ENCODE results near the gene KCNJ6. TPM values are rescaled to one million over a fixed set of nuclear protein-coding genes. Genes with fewer than 3 reads are reported as not detected.
"Not testable (repeated sequence)": the region's sequence is repeated elsewhere in the genome, so short reads cannot be mapped to it uniquely, and the experiment has no call there.

Gene KCNJ6
- total RNA-seq, 1 donor from 2014 or later, result not detected

- no peak for DNase-seq (ENCODE audit: low read depth in 2 of 2)
Observed at GRCh38 chr21:37684115-37684493, 232.2 kb downstream of the KCNJ6 start.

GRCh38 chr21:37683396-37684114 lies 232.7 kb downstream of the KCNJ6 start:
- DNase-seq (ENCODE audit: low read depth in 2 of 2), result no peak

GRCh38 chr21:37682966-37683365 lies 233.3 kb downstream of the KCNJ6 start:
- DNase-seq (ENCODE audit: low read depth in 2 of 2), result no peak

DNA sequence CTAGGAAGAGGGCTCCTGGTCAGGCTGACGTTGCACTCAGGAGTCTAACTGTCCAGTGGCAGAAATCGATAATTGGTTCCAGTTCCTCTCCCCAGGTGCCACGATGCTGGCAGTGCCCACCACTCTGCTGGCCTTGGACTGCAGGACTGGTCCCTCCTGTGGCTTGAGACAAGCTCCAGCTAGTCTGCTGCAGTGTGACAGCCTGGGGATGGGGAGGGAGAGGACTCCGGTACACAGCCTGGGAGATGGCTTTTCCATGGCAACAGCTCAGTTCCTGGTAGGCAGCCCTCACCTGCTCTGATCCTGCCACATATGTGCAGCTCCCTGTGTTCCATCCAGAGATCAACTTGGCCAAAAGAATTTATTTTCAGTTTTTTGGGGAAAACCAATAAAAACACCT lies 239.3 kb downstream of the KCNJ6 start:
- no peak for DNase-seq (ENCODE audit: low read depth in 2 of 2)

DNA sequence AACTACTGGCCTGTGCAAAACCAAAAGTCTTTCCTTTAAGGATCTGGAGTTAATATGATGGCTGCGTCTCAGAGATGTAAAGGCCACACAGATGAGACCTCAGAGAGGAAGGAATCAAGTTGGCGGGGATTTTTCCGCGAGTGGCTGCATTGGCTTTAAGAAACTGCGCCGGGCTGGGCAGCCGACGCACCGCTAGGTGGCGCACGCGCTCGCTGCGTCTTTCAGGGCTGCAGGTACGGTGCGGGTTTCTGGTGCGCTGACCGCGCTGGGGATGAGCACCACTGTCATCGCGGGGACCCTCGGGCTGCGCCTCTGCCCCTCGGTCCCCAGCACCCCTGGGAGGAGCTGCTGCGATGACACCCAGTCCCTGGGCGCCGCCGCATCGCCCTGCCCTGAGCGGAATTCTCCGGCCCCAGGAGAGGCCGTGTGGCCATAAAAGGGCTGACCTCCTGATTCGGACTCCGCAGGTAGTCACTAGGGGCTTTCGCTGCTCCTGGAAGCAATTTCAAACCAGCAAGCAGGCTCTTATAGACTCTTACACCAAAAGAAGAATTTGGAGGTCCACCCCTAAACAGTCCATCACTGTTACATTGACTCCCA lies 241.0 kb downstream of the KCNJ6 start:
- peak; percentile 57 to 74 for DNase-seq (ENCODE audit: low read depth in 2 of 2)

- DNase-seq (ENCODE audit: low read depth in 2 of 2), result no peak
Observed at GRCh38 chr21:37673801-37674575, 242.3 kb downstream of the KCNJ6 start.

DNA sequence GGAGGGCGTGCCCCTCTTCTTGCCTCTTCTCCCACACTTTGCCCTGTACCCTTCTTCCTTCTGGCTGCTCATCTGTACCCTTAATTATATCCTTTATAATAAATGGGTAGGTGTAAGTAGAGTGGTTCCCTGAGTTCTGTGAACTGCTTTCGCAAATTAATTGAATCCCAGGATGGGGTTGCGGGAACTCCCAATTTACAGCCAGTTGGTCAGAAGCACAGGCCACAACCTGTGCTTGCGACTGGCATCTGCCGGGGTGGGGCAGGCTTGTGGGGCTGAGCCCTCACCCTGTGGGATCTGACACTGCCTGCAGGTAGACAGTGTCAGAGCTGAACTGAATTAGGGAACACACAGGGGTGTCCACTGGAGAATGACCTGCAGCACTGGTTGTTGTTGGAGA lies 244.9 kb downstream of the KCNJ6 start:
- DNase-seq (ENCODE audit: low read depth in 2 of 2), result no peak

GRCh38 chr21:37670883-37671282 lies 245.4 kb downstream of the KCNJ6 start:
- DNase-seq (ENCODE audit: low read depth in 2 of 2), result peak in 1 of 2 donors; percentile 77

DNA sequence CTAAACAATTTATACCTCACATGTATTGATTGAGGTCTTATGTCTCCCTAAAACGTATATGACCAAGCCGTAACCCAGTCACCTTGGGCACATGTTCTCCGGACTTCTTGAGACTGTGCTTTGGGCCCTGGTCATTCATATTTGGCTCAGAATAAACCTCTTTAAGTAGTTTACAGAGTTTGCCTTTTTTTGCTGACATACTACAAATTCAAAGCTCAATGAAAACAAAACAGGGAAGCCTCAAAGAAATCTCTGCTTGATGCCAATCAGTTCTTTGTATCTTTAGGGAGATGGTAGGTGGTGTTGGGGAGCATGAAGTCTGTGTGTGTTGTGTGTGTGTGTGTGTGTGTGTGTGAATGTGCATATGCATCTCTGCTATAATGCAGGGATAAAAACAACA lies 247.0 kb downstream of the KCNJ6 start:
- DNase-seq (ENCODE audit: low read depth in 2 of 2), result no peak

DNA sequence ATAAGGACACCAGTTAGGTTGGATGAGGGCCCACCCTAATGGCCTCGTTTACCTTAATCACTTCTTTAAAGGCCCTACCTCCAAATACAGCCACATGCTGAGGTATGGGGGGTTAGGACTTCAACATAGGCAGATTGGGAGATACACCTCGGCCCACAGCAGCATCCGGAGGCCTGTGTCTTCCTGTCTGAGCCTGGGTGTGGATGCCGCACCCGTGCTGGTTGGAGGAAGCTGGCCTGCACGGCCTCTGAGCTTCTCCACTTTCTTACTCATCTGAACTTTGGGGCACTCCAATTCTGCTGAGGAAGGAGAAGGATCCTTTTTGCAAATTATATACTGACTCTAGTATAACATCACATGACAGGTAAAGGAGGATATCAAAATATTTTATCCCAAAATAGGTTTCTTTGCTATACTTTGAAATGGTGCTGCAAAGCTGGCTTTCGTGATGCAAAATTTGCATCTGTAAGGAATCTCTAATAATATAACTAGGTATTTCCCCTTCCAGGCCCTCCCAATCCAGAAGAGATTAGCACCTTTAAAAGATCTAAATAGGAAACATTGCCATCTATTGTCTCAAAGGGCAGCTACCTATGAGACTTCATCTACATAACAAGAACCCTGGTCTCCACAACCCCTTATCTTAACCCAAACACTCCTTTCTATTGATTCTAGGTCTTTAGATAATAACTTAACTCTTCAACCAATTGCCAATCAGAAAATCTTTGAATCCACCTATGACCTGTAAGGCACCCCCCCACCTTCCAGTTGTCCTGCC lies 247.6 kb downstream of the KCNJ6 start:
- DNase-seq (ENCODE audit: low read depth in 2 of 2), result no peak

DNA sequence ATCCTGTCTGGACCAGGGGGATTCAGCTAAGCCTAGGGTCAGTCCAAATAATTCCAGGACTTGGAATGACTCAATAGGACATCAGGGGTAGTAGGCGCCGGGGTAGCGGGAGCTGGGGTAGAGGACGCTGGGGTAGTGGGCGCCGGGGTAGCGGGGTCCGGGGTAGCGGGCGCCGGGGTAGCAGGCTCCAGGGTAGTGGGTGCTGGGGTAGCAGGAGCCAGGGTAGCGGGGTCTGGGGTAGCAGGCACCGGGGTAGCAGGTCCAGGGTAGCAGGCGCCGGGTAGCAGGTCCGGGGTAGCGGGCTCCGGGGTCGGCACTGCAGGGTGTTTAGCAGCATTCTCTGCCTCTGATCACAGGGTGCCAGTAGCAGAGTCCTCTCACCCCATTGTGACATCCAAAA lies 248.9 kb downstream of the KCNJ6 start:
- DNase-seq (ENCODE audit: low read depth in 2 of 2), result no peak

GRCh38 chr21:37665230-37666024 lies 250.8 kb downstream of the KCNJ6 start:
- peak; percentile 82 to 95 for DNase-seq (ENCODE audit: low read depth in 2 of 2)

- not testable (repeated sequence) for DNase-seq (ENCODE audit: low read depth in 2 of 2)
Observed at GRCh38 chr21:37662227-37662626, 254.0 kb downstream of the KCNJ6 start.

DNA sequence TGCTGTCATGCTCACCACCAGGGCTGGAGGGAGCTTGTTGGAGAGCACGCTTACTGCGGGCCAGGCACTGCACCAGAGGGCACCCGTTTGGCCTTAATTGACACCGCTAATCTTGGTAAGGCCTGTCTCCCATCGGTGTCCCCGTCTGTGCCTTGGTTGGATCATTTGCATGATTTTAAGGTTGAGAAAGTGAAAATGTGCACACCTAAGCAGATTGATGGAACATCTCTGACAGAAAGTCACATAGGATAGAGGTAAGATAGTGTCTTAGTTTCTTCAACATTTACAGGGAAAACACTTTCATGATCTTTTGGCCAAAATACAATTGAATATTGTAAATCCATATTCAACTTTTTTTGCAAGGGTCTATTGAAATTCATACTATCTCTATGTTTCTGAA lies 255.5 kb downstream of the KCNJ6 start:
- DNase-seq (ENCODE audit: low read depth in 2 of 2), result no peak

DNA sequence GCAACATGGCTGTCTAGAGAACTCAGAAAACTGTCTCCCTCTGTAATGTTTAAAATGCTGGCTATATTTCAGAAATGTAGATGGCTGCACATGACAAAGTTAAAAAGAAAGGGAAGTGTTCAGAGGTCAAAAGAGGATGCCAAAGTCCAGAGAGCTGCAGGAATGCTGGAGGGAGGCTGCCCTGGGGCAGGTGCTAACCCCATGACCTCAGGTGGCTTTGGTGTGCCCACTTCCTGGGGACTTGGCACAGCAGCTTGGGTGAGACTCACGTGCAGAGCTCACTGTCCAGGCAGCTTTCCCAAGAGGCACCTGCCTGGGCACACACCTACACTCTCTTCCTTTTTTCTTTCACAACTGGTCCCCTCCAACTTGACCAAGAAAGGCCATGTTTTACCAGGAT lies 256.4 kb downstream of the KCNJ6 start:
- DNase-seq (ENCODE audit: low read depth in 2 of 2), result no peak

DNA sequence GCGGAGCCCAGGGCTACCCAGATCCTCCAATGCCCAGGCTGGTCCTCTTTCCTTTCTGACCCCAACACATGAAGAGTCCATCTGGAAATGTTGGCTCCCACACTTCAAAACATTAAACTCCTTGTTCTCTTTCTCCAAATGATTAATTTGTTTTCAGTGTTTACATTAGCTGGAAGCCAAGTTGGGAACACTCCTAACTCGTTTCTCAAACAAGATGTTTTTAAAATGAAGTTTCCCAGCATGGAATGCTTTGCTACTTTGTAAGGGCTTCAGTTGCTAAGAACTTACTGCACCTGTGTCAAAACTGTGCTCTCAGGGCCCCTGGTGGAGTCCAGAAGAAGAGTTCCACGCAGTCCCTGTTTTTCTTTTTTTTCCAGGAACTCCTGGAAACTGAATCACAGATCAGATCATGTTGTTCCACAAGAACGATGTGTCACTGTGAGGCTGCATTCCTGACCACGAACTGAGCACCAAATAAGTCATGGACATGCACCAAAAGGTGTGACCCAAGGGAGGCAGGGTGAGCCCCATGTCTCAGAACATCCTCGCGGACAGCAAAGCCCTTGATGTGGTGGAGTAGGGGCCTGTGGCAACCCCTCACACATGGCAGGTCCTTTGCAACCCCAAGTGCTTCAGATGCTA lies 257.3 kb downstream of the KCNJ6 start:
- peak; percentile 88 to 98 for DNase-seq (ENCODE audit: low read depth in 2 of 2)

DNA sequence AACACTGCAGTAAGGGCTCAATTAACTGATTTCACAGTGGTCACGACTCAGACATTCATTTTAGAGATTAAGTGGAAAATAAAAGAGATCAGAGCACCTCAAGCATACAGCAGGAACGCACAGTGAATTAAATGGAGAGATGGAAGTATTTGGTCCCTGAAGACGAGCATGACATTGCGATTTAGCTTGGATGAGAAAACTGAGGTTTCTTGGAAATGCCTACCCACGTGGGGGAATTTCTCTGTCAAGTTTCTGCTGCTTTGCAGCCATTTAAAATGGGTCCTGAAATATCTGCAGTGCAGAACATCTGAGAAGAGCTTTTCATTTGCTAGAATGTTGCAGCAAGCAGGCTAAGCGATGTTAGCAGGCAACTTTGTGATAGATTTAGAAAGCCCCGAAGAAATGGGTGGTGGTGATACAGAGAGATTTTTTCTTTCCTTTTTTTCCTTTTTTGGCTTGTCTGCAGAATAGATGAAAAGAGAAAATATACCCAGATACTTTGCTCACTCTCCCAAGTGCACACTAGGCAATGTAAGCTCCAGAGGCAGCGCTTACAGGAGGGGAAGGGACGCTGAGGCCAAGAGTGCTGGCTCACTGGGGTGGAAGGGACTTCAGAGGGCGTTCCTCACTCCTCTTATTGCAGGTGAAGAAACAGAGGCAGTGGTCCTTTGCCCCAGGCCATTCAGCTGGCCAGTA lies 258.0 kb downstream of the KCNJ6 start:
- DNase-seq (ENCODE audit: low read depth in 2 of 2), result no peak

GRCh38 chr21:37656899-37657298 lies 259.4 kb downstream of the KCNJ6 start:
- no peak for DNase-seq (ENCODE audit: low read depth in 2 of 2)

DNA sequence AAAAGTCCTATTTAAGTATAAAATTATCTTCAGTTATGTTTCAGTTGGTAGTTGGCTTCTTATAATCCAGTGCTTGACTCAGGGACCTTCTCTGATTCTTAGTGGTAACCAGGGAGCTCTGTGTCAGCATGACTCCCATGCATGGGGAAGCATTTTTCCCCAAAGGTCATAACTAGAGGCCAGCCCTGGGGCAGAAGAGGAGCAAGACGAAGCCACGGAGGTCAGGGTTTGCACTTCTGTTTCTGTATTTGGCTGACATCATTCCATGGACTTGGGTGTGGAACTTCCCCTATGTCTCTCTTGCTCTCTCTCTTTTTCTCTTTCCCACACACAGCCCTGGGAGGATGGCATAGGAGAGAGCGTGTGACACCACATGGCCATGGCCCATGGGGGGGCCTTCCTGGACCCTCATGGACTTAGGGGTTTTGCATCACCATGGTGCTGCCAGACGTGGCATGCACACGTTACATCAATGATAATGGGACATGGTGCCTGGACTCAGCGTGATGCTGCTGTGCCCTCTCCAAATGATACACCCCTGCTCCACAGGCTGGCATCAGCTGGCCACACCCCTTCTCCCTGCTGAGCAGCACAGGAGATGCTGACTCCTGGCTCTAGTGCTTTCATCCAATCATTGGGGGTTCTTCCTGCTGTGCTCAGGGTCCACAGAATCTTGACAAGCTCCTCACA lies 260.5 kb downstream of the KCNJ6 start:
- DNase-seq (ENCODE audit: low read depth in 2 of 2), result no peak

Data from lung microvascular endothelial cell (primary cell).